HG03108 (cell line): Measurements from ENCODE around the gene KAZN.

Experiments
- ATAC-seq: cut with Tn5 transposase; IDR thresholded peaks from one replicate; pipeline ENCODE4 v1.9.1; 2021; ENCODE audit warnings: moderate library complexity; ENCODE audit not compliant: unreplicated experiment

Gene KAZN

DNA sequence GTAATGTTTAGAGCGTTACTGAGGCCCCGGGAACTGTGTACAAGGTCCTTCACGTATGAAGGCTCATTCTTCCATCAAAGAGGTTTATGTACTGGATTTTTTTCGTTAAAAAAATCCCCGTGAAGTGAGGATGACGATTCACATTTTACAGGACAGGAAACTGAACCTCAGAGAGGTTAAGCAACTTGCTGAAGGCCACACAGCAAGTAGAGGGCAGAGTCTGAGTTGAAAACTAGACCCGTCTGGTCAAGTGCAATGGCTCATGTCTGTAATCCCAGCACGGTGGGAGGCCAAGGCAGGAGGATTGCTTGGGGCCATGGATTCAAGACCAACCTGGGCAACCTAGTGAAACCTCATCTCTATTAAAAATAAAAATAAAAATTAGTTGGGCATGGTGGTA lies 140.2 kb downstream of the KAZN start:
- ATAC-seq, result no peak

DNA sequence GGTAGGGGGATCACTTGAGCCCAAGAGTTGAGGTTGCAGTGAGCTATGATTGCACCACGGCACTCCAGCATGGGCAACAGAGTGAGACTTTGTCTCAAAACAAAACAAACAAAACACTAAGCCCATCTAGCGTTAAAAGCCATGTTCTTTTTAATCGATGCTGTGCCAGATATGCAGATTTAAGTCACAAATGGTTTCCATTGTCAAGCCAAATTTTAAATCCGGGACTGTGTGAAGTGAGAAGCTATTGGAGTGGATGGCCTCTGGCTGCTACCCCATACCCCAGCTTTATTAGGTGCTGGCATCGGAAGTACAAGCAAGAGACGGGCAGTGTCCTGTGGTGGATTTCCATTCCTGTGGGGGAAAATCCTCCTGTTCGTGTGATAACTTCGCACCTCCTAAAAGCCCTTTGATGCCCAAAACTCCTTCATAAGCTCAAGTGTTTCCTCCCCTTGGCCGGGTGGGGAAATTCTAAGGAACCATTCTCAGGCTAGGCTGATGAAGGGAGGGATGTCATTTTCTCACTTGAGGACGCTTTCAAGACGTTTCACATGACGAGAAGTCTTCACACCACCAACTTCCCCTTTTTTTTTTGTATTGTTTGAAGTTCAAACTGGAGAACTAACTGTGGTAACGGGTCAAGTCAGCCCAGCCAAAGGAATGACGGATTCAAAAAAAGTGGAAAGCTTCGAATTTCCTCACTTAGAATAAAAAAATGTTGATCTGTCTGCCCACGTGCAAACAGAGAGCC lies 140.8 kb downstream of the KAZN start:
- ATAC-seq, result no peak

DNA sequence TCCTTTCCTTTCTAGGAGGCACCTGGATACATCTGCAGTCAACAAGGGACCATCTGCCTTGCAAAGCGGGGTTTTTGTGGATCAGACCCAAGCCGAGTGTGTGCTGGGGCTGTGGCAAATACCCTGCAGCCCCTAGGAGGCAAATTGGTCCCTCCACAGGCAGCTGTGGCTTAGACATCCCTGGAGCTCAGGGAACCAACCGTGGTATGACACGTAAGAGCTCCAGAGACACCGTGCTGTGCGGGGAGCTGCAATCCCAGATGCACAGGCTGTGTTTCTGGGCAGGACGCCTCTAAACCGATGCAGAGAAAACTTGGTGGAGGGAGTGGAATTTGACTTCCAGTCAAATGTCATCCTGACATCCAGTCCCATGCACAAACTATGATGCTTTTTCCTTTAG lies 141.5 kb downstream of the KAZN start:
- no peak for ATAC-seq

DNA sequence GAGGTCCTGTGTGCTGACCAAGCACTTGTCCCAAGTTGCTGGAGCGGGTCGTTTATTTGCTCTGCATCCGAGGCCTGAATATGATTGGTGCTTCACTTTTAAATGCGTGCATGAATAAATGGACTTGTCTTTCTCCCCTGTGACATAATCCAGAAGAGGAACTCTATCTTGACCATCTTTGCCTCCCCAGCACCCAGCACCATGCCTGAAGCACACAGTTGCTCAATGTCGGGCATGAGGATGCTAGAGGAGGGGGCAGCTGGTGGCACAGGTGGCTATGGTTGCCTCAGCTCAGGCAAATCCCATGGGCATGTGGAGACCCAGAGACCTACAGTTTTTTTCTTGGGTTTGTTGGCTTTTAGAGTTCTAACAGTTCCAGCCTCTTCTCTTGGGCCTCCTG lies 142.6 kb downstream of the KAZN start:
- ATAC-seq, result no peak

DNA sequence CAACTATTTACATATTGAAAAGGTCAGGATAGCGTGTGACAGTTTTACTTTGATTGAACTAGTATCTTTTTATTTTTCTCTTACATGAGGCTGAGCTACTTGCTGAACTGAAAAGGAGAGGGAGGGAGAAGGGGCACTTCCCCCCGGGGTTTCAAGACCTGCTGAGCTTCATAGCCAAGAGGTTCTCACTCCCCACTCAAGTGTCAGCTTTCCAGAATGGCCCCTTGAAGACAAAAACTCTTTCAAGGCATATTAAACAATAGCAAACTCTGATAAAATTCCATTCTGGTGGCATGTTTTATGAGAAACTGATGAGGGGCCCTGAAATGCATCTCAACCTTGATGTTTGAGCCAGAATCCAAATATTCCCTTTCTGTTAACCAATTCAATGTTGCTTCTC lies 143.0 kb downstream of the KAZN start:
- no peak for ATAC-seq

DNA sequence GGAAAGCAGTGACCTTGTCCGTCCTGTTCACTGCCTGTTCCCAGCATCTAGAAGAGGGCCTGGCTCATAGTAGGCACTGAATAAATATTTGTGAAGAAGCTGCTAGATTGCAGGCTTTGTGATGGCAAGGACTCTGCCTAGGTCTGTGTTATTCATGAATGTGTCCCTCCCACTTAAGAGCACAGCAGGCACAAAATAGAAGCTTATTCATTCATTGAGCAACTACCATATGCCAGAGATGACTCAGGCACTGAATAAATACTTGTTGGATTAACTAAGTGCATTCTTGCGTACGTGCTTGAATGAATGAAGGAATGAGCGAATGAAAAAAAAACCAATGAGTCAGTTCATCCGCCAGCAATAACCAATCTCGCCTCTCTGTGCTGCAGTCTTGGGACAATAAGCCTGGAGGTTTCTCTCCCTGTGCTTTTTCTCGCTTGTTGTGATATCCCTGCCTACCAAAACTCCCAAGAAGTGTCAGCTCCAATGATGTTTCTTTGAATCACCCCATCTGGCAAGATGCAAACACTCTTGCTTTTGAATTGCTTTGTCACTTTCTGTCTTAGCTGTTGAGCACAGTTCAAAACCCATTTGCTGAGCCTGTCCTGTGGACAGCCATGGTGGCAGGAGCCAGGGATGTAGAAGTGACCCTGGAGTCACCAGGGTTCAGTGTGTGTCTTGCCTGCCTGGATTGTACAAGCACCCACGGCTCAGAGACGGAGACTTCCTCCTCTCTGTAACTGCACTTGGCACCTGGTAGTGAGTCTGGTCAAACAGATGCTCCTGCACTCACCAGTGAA lies 143.9 kb downstream of the KAZN start:
- no peak for ATAC-seq

DNA sequence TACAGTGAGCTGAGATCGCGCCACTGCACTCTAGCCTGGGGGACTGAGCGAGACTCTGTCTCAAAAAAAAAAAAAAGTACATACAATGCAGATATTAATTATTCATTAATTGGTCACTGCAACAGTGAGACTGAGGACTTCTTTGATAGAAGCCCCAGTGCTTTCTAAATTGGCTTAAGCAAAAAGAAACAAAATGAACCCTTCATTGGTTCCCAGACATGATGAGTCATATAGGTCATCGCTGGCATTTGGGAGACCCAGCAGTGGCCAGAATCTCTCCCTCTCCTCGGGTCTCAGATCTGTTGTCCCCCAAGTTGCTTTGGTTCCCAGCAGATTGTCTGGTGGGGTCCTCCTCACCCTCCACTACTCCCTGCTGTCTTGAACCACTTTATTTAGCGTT lies 144.9 kb downstream of the KAZN start:
- ATAC-seq, result no peak

DNA sequence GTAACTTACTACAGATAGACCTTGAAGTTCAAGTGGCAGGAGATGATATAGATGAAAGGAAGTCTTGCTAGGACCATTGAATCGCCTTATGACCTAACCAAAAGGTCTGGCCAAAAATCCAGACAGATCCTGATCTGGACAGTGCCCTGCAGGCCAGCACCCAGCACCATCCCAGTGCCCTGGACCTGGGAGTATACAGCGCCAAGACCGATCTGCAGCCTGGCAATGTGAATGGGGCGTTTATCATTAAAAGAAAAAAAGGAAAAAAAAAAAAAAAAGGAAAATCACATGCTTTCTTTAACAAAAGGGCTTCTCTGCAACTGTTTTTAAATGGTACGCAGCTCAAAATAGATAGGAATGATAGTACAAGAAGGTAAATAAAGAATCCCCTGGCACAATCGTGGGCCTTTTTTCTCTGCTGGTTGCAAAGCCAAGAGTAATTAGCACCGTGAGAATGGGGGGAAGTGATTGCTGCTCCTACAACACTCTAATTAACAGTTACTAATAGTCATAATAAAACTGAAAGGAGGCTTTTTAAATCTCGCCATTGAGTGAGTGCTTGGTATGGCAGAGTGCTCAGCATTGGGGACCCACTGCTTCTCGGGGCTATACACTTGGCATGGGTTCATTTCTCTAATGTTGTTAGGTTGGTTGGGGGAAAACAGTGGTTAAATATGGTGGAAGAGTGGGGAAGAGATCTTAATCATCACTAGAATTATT lies 146.7 kb downstream of the KAZN start:
- no peak for ATAC-seq

DNA sequence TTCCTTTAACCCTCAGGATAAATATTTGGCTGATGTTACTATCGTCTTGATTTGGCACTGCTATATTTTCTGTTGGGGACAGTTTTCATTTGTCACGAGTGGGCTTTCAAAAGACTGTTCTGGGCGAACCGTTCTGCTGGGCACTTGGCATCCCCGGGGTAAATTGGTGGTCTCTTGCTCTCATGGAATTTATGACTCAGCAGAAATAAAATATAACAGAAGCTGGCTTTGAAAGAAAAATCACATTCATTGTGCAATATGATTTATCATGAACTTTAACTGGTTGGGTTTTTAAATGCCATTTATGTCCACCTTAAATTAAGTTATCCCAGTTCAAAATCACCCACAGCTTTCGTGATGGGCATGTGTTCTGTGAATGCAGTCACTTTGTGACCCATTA lies 147.3 kb downstream of the KAZN start:
- ATAC-seq, result no peak

DNA sequence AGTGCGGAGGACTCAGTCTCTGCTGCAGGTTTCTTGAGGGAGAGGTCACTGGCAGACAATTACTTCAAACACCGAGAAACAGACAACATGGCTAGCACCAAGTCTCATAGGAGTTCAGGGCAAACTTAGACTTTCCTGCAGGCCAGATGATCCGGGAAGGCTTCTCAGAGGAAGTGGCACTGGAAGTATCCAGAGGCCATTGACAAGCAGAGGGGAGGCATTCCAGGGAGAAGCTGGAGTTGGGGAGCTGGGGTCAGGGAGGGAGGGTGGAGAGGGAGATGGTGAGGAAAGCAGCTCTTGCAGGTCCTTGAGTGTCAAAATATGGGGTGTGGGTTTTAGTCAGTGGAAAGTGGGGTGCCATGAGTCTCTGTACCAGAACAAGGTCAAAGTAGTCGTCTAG lies 147.9 kb downstream of the KAZN start:
- no peak for ATAC-seq

DNA sequence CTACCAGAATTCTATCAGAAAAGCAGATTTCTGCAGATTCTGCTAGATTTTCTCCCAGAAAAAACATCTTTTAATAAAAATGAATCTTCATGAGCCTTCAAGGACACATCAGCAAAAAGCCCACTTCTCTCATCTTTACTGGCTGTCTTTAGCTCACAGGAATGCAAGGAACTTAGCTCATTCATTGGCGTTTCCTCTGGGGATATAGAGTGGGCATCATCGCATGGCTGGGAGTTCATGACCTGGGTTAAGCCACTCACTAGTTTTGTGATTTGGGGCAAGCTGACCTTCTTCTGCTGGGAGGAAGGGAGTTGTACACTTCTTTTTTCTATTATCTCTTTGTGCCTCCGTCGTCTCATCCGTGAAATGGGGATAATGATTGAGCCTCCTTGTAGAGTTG lies 149.7 kb downstream of the KAZN start:
- ATAC-seq, result no peak

DNA sequence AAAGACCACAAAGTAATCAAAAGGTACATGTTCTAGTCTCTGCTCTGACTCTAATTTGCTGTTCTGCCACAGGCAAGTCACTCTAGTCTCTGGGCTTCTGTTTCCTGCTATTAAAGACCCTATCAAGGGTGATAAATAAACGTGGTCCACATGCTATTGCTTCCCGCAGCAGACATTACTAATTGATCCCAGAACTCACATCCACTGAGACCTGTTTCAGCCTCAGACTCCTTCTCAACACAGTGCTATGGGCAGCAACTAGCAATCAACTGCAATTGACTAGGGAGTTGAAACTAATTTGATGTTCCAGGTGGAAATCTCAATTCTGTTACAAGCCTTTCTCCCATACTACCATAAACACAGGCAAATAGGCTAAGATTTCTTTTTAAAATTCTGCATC lies 150.5 kb downstream of the KAZN start:
- ATAC-seq, result no peak

DNA sequence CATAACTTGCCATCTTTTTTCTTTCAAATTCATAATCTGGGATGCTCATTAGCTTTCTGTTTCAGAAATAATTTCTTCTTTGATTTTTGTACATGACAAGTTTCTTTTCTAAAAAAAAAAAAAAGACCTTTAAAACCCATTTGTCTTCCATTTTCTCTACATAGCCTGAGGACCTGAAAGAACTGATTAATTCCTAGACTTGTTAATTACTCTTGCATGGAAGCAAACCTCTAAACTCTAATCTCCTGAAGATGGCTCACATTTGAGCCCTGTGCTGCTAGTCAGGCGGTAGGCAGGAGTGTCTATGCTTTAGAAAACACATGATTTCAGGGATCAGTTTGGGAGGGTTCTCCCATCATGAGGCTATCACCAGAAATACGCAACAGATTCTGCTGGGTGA lies 152.0 kb downstream of the KAZN start:
- no peak for ATAC-seq

DNA sequence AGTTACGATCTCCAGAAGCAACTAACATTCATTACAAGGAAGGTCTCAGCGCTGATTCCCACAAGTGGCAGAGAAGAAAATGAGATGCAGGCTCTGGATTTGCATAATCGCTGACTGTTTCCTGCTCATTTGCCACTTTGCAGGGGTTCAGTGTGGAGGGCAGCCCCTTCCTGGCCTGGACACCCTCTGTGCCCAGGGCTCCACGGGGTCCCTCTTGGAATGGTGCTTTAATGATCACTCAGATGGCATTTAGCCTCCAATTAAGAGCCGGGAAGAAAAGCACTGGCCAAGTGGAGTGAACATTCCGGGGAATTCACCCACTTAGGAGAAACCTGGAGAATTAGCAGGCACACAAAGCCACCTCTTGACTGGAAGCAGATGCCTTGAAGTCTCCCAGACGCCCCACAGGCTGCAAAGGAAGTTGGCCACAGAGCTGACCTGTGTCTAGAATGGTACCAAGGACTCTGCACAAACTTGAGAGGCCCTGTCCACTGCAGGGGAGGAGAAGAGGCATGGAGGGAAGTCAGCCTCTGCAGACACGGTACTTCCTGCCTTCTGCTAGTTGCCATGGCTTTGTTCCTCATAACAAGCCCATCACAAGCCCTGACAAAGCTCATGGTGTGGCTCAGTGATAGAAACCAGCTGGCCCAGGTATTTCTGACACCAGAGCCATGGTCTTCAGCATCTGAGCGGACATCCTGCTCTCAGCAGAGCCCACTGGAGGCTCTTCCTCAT lies 157.2 kb downstream of the KAZN start:
- ATAC-seq, result no peak

DNA sequence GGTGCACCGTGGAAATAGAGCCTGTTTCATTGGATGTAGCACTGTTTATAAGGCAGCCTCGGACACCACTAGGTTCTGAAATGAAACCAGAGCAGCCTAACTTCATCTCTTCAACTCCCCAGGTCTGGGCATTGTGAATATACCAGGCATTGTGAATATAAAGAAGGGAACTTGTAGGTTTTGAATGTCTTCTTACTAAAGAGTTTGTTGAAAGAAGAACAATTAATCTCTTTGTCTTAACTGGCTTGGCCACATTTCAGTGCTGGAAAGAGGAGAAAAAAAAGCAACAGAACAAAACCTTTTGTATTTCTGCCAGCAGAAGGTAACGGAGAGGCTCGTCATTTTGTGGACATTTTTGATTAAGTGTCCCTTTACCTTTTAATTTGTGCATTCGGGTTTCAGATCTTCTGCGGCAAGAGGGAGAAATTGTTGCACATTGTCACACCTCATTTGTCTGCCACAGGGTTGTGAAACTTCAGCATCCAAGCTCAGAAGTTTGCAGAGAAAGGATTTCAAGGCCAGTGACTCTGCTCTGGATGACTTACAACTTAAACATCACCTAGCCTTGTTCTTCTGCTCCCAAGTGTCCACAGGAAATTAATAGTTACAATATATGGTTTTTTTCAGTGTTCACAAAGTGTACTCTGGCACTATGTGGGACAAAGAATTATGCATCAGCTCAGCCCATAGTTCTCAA lies 158.3 kb downstream of the KAZN start:
- no peak for ATAC-seq

DNA sequence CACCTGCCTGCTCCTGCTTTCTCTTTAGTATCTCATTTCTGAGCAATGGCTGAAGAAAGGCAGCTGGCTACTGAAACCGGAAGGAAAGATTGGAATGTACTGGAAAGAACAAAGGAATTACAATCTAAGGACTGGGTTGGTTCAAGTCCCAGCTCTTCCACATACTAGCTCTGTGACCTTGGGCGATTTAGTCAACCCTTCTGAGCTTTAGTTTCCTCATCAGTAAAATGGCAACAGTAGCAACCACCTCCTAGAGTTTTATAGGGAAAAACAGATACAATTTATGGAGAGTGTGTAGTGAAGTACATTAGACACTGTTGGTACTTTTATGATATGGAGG lies 158.8 kb downstream of the KAZN start:
- no peak for ATAC-seq

DNA sequence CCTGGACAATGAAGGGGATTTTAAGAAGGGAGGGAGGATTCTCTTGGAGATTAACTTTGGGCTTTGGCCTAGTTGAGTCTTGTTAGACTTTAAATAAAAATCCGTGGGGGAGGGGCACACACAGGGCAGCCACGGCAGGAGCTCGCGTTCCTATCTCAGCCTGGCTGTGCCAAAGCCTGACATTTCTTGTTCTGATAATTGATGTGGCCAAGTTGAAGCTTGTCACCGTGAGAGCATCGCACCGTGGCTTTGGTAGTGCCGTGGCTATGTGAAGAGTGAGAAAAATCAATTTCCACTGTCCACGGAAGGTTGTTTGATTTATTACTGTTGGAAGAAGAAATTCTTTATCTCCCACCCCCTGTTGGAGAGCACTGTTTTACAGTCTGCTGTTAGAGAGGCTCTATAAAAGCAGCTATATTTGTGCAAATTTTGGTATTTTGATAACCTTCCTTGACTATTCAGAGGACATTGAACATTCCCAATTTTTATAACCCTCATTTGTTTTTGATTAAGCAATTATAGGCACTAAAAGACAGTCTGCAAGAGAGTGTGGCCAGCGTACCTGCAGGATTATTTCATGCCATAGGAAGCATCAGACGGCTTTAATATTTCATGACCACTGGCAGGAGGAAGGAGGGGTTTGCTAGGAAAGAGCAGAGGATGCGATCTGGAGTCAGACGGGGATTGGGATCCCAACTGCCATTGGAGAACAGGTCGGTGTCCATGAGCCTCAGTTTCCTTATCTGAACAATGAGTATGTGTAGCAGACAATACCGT lies 160.7 kb downstream of the KAZN start:
- no peak for ATAC-seq

DNA sequence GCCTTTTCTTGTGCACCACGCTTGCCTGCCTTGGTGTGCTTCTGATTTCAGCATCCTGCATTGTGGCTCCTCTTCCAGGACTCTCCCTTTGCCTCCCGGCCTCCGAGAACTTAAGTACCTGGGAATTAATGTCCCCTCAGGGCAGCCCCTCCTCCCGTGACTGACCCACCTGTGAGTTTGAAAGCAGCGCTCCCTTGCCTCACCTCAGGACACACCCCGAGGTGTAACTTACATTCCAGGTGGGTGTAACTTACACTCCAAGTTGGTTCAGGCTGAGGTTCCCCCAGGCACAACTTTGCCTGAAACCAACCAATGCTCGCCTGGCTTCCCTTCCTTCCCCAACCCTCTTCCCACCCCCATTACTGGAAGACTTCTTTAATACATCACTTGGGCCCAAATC lies 161.4 kb downstream of the KAZN start:
- ATAC-seq, result no peak

DNA sequence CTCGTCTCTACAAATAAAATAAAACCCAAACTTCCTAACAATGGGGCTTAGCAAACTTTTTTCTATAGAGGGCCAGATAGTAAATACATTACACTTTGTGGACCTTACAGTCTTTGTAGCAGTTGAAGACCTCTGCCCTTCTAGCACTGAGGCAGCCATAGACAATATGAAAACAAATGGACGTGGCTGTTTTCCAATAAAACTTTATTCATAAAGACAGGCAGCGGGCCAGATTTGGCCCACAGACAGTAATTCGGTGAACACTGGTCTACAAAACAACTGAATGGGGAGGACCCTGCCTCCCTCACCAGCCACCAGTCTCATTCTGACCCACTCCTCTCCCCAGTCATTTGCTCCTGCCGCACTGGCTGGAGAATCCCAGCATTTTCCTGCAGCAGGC lies 162.3 kb downstream of the KAZN start:
- ATAC-seq, result no peak
